HCT116 (cell line): ENCODE results near the gene LY6G6D. TPM values are rescaled to one million over a fixed set of nuclear protein-coding genes. Genes with fewer than 3 reads are reported as not detected.

Experiments
- ATAC-seq: fragments of 200-7000 bp; cut with Tn5 transposase; 2 replicates; pipeline ENCODE4 v1.9.1; 2020; ENCODE audit warnings: mild to moderate bottlenecking, moderate library complexity
- BruUV-seq: library from RNA; stranded (reverse); fragments of 400-500 nt; replicated peaks from 2 replicates; lab custom pipeline; 2021; lab: Mats Ljungman, UMichigan
- CTCF ChIA-PET: fragments of 300-600 bp; sonication (Branson Sonifier 250); formaldehyde crosslinking; loops from one replicate; lab custom pipeline; 2021; ENCODE audit warnings: antibody characterized with exemption; lab: Charles Lee
- POLR2A ChIA-PET: fragments of 300-600, 350-600 bp; sonication (Branson Sonifier 250); formaldehyde crosslinking; loops from one replicate; lab custom pipeline; 2021; ENCODE audit warnings: antibody characterized with exemption; lab: Charles Lee
- RAD21 ChIA-PET, 2 experiments: fragments of 300-600 bp; sonication (Branson Sonifier 250); formaldehyde crosslinking; loops; one replicate each; lab custom pipeline; 2023; ENCODE audit warnings: low total read pairs in 2 of 2; ENCODE audit not compliant: uncharacterized antibody in 2 of 2, unreplicated experiment in 2 of 2, low non-redundant PET in 1 of 2; lab: Charles Lee
- DNase-seq: peaks from one replicate; pipeline ENCODE4 v3.0.0-alpha.2; 2010; ENCODE audit warnings: low read depth, low spot score
- H2AFZ ChIP-seq: fragments of 200-600 bp; shearing (Covaris generic), sonication (generic); 2 replicates; pipeline ENCODE4 v1.6.1; 2017; ENCODE audit warnings: low read depth, mixed run types, mixed read lengths, antibody characterized with exemption, low read length; ENCODE audit not compliant: poor library complexity, severe bottlenecking
- H3K27ac ChIP-seq: 2 replicates; pipeline ENCODE4 v1.5.1; 2012; ENCODE audit warnings: low read depth, low read length
- H3K27me3 ChIP-seq: fragments of 200-600 bp; sonication (generic); 2 replicates; pipeline ENCODE4 v1.6.1; 2016; ENCODE audit warnings: mixed run types, low read length, mixed read lengths; ENCODE audit not compliant: insufficient read depth
- H3K36me3 ChIP-seq, 2 experiments: fragments of 200-500 bp in 1 of 2; fragments of 200-600 bp in 1 of 2; sonication (Bioruptor generic) in 1 of 2; sonication (generic) in 1 of 2; 2 replicates each; pipeline versions ENCODE4 v1.5.1 to v1.6.1; 2014 to 2016; ENCODE audit warnings: low read length in 2 of 2, inconsistent platforms in 1 of 2, mixed read lengths in 1 of 2, mixed run types in 1 of 2; ENCODE audit not compliant: insufficient read depth in 2 of 2, control insufficient read depth in 1 of 2
- H3K4me1 ChIP-seq, 2 experiments: fragments of 200-600 bp in 1 of 2; sonication (generic) in 1 of 2; 2 replicates each; pipeline versions ENCODE4 v1.5.1 to v1.6.1; 2012 to 2017; ENCODE audit warnings: low read length in 2 of 2, inconsistent platforms in 1 of 2, mild to moderate bottlenecking in 1 of 2, mixed read lengths in 1 of 2, mixed run types in 1 of 2, moderate library complexity in 1 of 2; ENCODE audit not compliant: insufficient read depth in 2 of 2, control insufficient read depth in 1 of 2
- H3K4me2 ChIP-seq: fragments of 200-600 bp; sonication (generic); 2 replicates; pipeline ENCODE4 v1.6.1; 2017; ENCODE audit warnings: mixed run types, low read length, mixed read lengths
- H3K4me3 ChIP-seq, 2 experiments: fragments of 200-600 bp in 1 of 2; sonication (generic) in 1 of 2; replicated peaks in 1 of 2; 2 replicates each; pipeline ENCODE4 v1.5.1; 2011 to 2016; ENCODE audit warnings: low read length in 2 of 2, control low read depth in 1 of 2, low read depth in 1 of 2, mild to moderate bottlenecking in 1 of 2, mixed read lengths in 1 of 2, mixed run types in 1 of 2
- H3K79me2 ChIP-seq: fragments of 200-600 bp; sonication (generic); 2 replicates; pipeline ENCODE4 v1.6.1; 2017; ENCODE audit warnings: mild to moderate bottlenecking, mixed run types, low read length, moderate library complexity, mixed read lengths; ENCODE audit not compliant: insufficient read depth
- H3K9ac ChIP-seq: fragments of 200-600 bp; sonication (generic); 2 replicates; pipeline ENCODE4 v1.6.1; 2016; ENCODE audit warnings: low read length, mixed read lengths
- H3K9me2 ChIP-seq: fragments of 200-600 bp; sonication (generic), shearing (Covaris generic); 2 replicates; pipeline ENCODE4 v1.6.1; 2017; ENCODE audit warnings: mixed run types, mild to moderate bottlenecking, moderate library complexity; ENCODE audit not compliant: insufficient read depth
- H3K9me3 ChIP-seq, 2 experiments: fragments of 200-500 bp in 1 of 2; fragments of 200-600 bp in 1 of 2; sonication (Bioruptor generic) in 1 of 2; sonication (generic) in 1 of 2; 2 replicates each; pipeline ENCODE4 v1.6.1; 2014 to 2017; ENCODE audit warnings: low read length in 2 of 2, mixed read lengths in 2 of 2, inconsistent platforms in 1 of 2, low read depth in 1 of 2, mild to moderate bottlenecking in 1 of 2, mixed run types in 1 of 2, moderate library complexity in 1 of 2; ENCODE audit not compliant: control insufficient read depth in 1 of 2, insufficient read depth in 1 of 2
- H4K20me1 ChIP-seq: fragments of 200-600 bp; sonication (generic), shearing (Covaris generic); 2 replicates; pipeline ENCODE4 v1.6.1; 2017; ENCODE audit warnings: mixed run types, mild to moderate bottlenecking, moderate library complexity; ENCODE audit not compliant: insufficient read depth
- CBX3 ChIP-seq: IDR thresholded peaks from 2 replicates; pipeline ENCODE4 v1.6.1; 2012; ENCODE audit warnings: low read depth
- EGR1 ChIP-seq: IDR thresholded peaks from 2 replicates; pipeline ENCODE4 v1.6.1; 2012; ENCODE audit warnings: low read depth
- ELF1 ChIP-seq: IDR thresholded peaks from 2 replicates; pipeline ENCODE4 v1.6.1; 2012; ENCODE audit warnings: low read depth, borderline replicate concordance
- EZH2 ChIP-seq: fragments of 200-600 bp; sonication (generic); IDR thresholded peaks from 2 replicates; pipeline ENCODE4 v1.6.1; 2017; ENCODE audit warnings: antibody characterized with exemption, mixed run types
- POLR2AphosphoS5 ChIP-seq: IDR thresholded peaks from 2 replicates; pipeline ENCODE4 v1.6.1; 2011; ENCODE audit warnings: mild to moderate bottlenecking, low read depth, low read length, moderate library complexity
- RAD21 ChIP-seq: IDR thresholded peaks from 2 replicates; pipeline ENCODE4 v1.6.1; 2012; ENCODE audit warnings: low read depth, mild to moderate bottlenecking
- SIN3A ChIP-seq: IDR thresholded peaks from 2 replicates; pipeline ENCODE4 v1.6.1; 2012; ENCODE audit warnings: low read depth
- SP1 ChIP-seq: IDR thresholded peaks from 2 replicates; pipeline ENCODE4 v1.6.1; 2012; ENCODE audit warnings: low read depth
- ZNF274 ChIP-seq: fragments of 200-500 bp; sonication (Bioruptor generic); IDR thresholded peaks from 2 replicates; pipeline ENCODE4 v1.6.1; 2014; ENCODE audit warnings: mild to moderate bottlenecking, low read depth, low read length, inconsistent platforms
- intact Hi-C: fragments of 100-400 bp; cut with micrococcal nuclease; formaldehyde crosslinking; loops from 2 replicates; pipeline ENCODE4 v1.10.0; 2022
- total RNA-seq: library from RNA; stranded (reverse); gene quantifications from one replicate; pipeline ENCODE4 v1.2.1, GENCODE V29; 2021; ENCODE audit not compliant: unreplicated experiment
- TF ChIP-seq, protein P1 (sequence below), 3 experiments: fragments of 200-600 bp in 1 of 3; sonication (generic) in 1 of 3; IDR thresholded peaks in 2 of 3; conservative IDR thresholded peaks in 1 of 3; 2 replicates each; pipeline ENCODE4 v1.5.1; 2012 to 2017; ENCODE audit warnings: low read depth in 2 of 3, low read length in 2 of 3, antibody characterized with exemption in 1 of 3, borderline replicate concordance in 1 of 3, control low read depth in 1 of 3, mild to moderate bottlenecking in 1 of 3, mixed read lengths in 1 of 3, mixed run types in 1 of 3, moderate library complexity in 1 of 3; ENCODE audit not compliant: insufficient read depth in 1 of 3
- TF ChIP-seq, protein P2 (sequence below): IDR thresholded peaks from 2 replicates; pipeline ENCODE4 v1.6.1; 2012
- TF ChIP-seq, protein P3 (sequence below): IDR thresholded peaks from 2 replicates; pipeline ENCODE4 v1.6.1; 2012; ENCODE audit warnings: low read depth

LY6G6D gene
- total RNA-seq, 1 experiment from 2014 or later, result not detected

- Histone ChIP-seq H3K9me3 (no peaks in the 10 kb centered on the region), H3K9ac (peak overlapping the region; percentile 72), H3K4me1 (peaks cover 12 to 39% of the 10 kb centered on the region in 2 experiments), H3K4me3 (peak overlapping the region; percentile 70 to 72), H3K9me2 (no peaks in the 10 kb centered on the region), H3K36me3 (peaks cover 28 to 31% of the 10 kb centered on the region in 2 experiments), H3K27ac (peak overlapping the region; percentile 90), H3K27me3 (no peaks in the 10 kb centered on the region), H4K20me1 (no peaks in the 10 kb centered on the region; the same call in 1 of the 2 replicates), H2AFZ (no peak overlapping the region), H3K4me2 (peak overlapping the region; percentile 98), H3K79me2 (peaks cover 30% of the 10 kb centered on the region)
- ChIA-PET POLR2A (interaction anchor here (1.4 to 2.2 kb wide), 4 partner anchors 9 to 97 kb away, joined by 5 to 12 read pairs (median 9); partner anchors contain the start of genes ABHD16A, HSPA1B and MSH5), CTCF (interaction anchor here (0.6 to 2.3 kb wide), 5 partner anchors 8 to 132 kb away, joined by 3 to 13 read pairs (median 4); partner anchors contain the start of gene NEU1), RAD21 (interaction anchor here in 1 of 2 experiments (0.6 to 0.7 kb wide), 2 partner anchors 19 to 27 kb away, joined by 3 read pairs; partner anchors contain the start of gene ABHD16A)
- DNase-seq (peak; percentile 56), ATAC-seq (peak; percentile 79)
- TF ChIP-seq RAD21 (no peak), POLR2AphosphoS5 (peak; percentile 89)
- no TSS peak for BruUV-seq
- intact Hi-C loops, result loop anchor here (2.0 kb wide), 1 partner anchor 49 kb away; the partner anchor contains the start of gene LY6G5C
These were observed 15.0 kb downstream of the LY6G6D start for GRCh38 chr6:31729979-31730630.

- Histone ChIP-seq H3K9me2 (no peaks in the 10 kb centered on the region), H3K36me3 (peaks cover 28 to 31% of the 10 kb centered on the region in 2 experiments), H3K4me1 (peaks cover 12 to 39% of the 10 kb centered on the region in 2 experiments), H2AFZ (no peak overlapping the region), H3K79me2 (peaks cover 35% of the 10 kb centered on the region), H3K9ac (peak overlapping the region; percentile 72; the same call in 1 of the 2 replicates), H3K4me2 (peak overlapping the region; percentile 98), H3K27ac (peak overlapping the region; percentile 90), H3K27me3 (no peaks in the 10 kb centered on the region), H4K20me1 (no peaks in the 10 kb centered on the region; the same call in 1 of the 2 replicates), H3K9me3 (no peaks in the 10 kb centered on the region), H3K4me3 (peak overlapping the region in 1 of 2 experiments; percentile 70; a peak in 2 of 4 replicates)
- no TSS peak for BruUV-seq
- POLR2A ChIA-PET, result interaction anchor here (1.4 to 2.2 kb wide), 4 partner anchors 8 to 97 kb away, joined by 5 to 12 read pairs (median 9); partner anchors contain the start of genes ABHD16A, HSPA1B and MSH5
- intact Hi-C loops, result loop anchor here (2.0 kb wide), 1 partner anchor 50 kb away; the partner anchor contains the start of gene LY6G5C
- DNase-seq, result no peak
- CTCF ChIA-PET, result interaction anchor here (0.6 to 2.3 kb wide), 4 partner anchors 8 to 41 kb away, joined by 3 to 13 read pairs (median 8); no protein-coding TSS in a partner anchor
- ATAC-seq, result no peak
- RAD21 ChIA-PET, result no interaction called here
- TF ChIP-seq, protein P1, sequence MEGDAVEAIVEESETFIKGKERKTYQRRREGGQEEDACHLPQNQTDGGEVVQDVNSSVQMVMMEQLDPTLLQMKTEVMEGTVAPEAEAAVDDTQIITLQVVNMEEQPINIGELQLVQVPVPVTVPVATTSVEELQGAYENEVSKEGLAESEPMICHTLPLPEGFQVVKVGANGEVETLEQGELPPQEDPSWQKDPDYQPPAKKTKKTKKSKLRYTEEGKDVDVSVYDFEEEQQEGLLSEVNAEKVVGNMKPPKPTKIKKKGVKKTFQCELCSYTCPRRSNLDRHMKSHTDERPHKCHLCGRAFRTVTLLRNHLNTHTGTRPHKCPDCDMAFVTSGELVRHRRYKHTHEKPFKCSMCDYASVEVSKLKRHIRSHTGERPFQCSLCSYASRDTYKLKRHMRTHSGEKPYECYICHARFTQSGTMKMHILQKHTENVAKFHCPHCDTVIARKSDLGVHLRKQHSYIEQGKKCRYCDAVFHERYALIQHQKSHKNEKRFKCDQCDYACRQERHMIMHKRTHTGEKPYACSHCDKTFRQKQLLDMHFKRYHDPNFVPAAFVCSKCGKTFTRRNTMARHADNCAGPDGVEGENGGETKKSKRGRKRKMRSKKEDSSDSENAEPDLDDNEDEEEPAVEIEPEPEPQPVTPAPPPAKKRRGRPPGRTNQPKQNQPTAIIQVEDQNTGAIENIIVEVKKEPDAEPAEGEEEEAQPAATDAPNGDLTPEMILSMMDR (IDR thresholded peaks at IDR 0.05 in 2 of 3, conservative IDR thresholded peaks at IDR 0.05 in 1 of 3; ENCODE audit: borderline replicate concordance in 1 of 3, insufficient read depth in 1 of 3, low read depth in 2 of 3, low read length in 2 of 3), result no peak
- TF ChIP-seq EGR1 (no peak), ELF1 (no peak), SIN3A (no peak), CBX3 (no peak), EZH2 (no peak), ZNF274 (no peak), RAD21 (no peak), POLR2AphosphoS5 (no peak), SP1 (no peak)
- TF ChIP-seq, protein P2, sequence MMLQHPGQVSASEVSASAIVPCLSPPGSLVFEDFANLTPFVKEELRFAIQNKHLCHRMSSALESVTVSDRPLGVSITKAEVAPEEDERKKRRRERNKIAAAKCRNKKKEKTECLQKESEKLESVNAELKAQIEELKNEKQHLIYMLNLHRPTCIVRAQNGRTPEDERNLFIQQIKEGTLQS, result no peak
- TF ChIP-seq, protein P3, sequence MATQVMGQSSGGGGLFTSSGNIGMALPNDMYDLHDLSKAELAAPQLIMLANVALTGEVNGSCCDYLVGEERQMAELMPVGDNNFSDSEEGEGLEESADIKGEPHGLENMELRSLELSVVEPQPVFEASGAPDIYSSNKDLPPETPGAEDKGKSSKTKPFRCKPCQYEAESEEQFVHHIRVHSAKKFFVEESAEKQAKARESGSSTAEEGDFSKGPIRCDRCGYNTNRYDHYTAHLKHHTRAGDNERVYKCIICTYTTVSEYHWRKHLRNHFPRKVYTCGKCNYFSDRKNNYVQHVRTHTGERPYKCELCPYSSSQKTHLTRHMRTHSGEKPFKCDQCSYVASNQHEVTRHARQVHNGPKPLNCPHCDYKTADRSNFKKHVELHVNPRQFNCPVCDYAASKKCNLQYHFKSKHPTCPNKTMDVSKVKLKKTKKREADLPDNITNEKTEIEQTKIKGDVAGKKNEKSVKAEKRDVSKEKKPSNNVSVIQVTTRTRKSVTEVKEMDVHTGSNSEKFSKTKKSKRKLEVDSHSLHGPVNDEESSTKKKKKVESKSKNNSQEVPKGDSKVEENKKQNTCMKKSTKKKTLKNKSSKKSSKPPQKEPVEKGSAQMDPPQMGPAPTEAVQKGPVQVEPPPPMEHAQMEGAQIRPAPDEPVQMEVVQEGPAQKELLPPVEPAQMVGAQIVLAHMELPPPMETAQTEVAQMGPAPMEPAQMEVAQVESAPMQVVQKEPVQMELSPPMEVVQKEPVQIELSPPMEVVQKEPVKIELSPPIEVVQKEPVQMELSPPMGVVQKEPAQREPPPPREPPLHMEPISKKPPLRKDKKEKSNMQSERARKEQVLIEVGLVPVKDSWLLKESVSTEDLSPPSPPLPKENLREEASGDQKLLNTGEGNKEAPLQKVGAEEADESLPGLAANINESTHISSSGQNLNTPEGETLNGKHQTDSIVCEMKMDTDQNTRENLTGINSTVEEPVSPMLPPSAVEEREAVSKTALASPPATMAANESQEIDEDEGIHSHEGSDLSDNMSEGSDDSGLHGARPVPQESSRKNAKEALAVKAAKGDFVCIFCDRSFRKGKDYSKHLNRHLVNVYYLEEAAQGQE, result no peak
These were observed 15.5 kb downstream of the LY6G6D start for GRCh38 chr6:31730631-31731086.
